ENCODE measurements around the gene RAPGEF4.

DNA sequence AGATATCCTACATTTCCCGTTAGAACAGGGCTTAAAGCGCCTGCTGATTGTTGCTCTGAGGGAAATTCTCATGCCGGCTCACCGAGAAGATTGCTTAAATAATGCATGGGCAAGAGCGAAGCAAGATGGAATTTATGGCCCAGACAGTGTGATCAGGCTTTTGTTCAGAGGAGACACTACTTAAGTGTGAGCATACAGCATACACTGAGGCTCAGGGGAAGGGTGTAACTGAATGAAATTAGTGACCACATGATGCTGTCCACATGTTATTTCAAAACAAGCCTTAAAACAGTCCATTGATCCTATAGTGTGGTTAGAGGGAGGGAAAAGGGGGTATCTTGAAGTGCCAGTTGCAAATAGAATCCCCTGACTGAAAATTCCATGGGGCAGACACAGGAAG is 125.5 kb downstream of the RAPGEF4 start:
- TF ChIP-seq ZNF274 (IDR thresholded peaks at IDR 0.05; ENCODE audit: low read depth, low read length) (no peak), POLR2A (IDR thresholded peaks at IDR 0.05; ENCODE audit: borderline replicate concordance, extremely low read depth, insufficient read depth, insufficient read length) (no peak), EZH2 (IDR thresholded peaks at IDR 0.05) (no peak), JUND (IDR thresholded peaks at IDR 0.05) (no peak), YY1 (IDR thresholded peaks at IDR 0.05; ENCODE audit: extremely low read depth, insufficient replicate concordance, low read depth, low read length) (no peak)
- TF ChIP-seq, protein P1, sequence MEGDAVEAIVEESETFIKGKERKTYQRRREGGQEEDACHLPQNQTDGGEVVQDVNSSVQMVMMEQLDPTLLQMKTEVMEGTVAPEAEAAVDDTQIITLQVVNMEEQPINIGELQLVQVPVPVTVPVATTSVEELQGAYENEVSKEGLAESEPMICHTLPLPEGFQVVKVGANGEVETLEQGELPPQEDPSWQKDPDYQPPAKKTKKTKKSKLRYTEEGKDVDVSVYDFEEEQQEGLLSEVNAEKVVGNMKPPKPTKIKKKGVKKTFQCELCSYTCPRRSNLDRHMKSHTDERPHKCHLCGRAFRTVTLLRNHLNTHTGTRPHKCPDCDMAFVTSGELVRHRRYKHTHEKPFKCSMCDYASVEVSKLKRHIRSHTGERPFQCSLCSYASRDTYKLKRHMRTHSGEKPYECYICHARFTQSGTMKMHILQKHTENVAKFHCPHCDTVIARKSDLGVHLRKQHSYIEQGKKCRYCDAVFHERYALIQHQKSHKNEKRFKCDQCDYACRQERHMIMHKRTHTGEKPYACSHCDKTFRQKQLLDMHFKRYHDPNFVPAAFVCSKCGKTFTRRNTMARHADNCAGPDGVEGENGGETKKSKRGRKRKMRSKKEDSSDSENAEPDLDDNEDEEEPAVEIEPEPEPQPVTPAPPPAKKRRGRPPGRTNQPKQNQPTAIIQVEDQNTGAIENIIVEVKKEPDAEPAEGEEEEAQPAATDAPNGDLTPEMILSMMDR (IDR thresholded peaks at IDR 0.05 in 2 of 3, conservative IDR thresholded peaks at IDR 0.05 in 1 of 3; ENCODE audit: borderline replicate concordance in 1 of 3, insufficient read depth in 1 of 3, low read depth in 2 of 3, low read length in 2 of 3): no peak
- TF ChIP-seq, protein P2, sequence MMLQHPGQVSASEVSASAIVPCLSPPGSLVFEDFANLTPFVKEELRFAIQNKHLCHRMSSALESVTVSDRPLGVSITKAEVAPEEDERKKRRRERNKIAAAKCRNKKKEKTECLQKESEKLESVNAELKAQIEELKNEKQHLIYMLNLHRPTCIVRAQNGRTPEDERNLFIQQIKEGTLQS (IDR thresholded peaks at IDR 0.05): no peak
